Stimulated activated CD8-positive, alpha-beta memory T cell treated with anti-CD3 and anti-CD28 coated beads, Interleukin-2, amount 100 ng/mL, for 48 hours (primary cell): ENCODE measurements around the gene SMIM8.

ENCODE experiments used
- DNase-seq, 2 donors: peaks; one replicate each; pipeline ENCODE4 v3.0.0-alpha.2; 2020; ENCODE audit warnings: low read depth in 2 of 2

The SMIM8 gene

DNA sequence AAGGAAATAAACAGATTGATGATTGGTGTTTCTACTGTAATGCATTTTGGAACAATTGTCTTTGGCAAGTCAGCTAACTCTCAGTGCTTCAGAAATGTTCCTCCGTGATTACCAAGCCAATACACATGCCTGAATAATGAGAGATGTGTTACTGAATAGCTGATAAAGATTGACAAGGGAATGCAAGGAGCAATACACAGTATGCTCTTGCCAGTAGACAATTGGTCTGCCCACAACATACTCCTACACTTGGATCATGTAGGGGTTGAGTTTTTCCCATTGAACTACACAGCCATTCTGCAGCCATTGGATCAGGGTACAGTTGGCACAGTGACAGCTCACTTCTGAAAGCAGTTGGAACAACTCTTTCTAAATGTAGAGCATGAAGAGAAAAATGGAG lies 12.3 kb downstream of the SMIM8 start:
- DNase-seq, result no peak

GRCh38 chr6:87336367-87336766 lies 14.0 kb downstream of the SMIM8 start:
- DNase-seq, result no peak

- no peak for DNase-seq
These were observed 17.8 kb downstream of the SMIM8 start for GRCh38 chr6:87340230-87340629.

DNA sequence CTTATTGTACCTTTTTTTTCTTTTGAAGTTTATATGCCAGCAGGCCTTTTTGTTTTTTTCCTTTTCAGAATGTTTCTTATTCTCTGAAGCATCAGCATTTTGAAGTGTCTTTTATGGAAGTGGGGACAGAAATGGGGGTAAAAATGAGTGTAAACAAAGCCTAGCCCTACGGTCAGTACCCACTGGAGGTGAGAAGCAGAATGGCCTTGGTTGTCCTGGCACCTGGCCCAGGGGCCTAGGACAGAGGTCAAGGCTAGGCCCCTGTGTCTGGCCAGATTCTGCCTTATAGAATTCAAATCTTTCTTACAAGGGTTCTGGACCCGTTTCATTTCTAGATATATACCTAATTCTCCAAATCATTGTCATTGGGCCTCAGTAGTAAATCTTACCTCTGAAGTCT lies 18.8 kb downstream of the SMIM8 start:
- no peak for DNase-seq

DNA sequence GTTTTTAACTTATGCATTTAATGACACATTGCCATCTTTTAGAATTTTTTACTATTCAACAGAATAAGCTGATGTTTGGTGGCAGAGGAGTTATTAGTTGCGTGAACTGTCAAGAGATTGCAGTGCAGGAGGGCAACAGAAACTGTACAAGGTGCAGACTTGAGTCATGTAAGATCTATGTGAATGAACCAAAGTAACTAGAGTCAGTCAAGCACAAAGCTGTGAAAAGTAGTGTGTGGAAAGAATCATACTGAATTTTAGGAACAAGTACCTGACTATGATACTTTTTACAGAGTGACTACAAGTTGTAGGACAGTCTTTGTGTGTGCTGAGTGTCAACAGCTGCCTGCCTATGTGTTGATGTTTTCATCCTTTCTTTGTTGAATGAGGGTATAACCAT lies 19.5 kb downstream of the SMIM8 start:
- DNase-seq, result no peak

DNA sequence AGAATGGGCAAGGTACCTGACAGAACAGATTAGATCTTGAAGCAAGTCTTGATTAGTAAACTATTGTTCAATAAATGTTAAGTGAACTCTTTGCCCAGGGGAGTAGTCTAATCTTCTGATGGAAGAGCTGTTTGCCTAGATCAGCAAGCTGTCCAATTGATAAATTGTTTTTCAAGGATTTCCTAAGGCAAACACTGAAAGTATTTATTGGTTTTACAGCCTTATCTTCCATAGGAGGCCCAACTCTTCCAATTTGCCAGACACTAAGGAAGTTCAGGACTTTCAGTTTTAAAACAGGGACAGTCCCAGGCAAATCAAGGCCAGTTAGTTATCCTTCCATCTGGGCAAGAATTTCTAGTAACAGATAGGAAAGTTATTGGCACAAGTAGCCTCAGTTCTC lies 20.4 kb downstream of the SMIM8 start:
- DNase-seq, result no peak

GRCh38 chr6:87344731-87345130 lies 22.3 kb downstream of the SMIM8 start, which contains the start of gene C6orf163:
Gene C6orf163 (plus strand): TSS chr6:87344813. CDS start chr6:87345100, 287 bp downstream.
- no peak for DNase-seq

- DNase-seq, result no peak
These were observed 24.3 kb downstream of the SMIM8 start for GRCh38 chr6:87346700-87347099.

DNA sequence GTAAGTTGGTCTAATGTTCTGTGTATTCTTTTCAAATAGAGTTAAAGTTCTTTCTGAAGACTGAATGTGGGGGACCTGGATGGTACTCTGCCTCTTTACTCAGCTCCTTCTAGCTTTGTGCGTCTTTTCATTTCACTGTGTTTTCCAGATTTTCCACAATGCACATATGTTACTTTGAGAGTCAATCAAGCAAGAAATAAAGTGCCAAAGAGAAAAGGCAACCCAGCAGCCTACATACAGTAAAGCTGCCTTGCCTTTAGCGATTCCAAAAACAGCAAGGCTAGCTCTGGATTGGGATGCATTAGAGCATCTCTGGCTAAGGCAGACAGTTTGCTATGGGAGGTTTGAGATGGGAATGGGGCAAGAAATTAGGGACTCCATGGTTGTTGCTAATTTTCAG lies 27.5 kb downstream of the SMIM8 start:
- no peak for DNase-seq

GRCh38 chr6:87350516-87350915 lies 28.1 kb downstream of the SMIM8 start:
- DNase-seq, result no peak

DNA sequence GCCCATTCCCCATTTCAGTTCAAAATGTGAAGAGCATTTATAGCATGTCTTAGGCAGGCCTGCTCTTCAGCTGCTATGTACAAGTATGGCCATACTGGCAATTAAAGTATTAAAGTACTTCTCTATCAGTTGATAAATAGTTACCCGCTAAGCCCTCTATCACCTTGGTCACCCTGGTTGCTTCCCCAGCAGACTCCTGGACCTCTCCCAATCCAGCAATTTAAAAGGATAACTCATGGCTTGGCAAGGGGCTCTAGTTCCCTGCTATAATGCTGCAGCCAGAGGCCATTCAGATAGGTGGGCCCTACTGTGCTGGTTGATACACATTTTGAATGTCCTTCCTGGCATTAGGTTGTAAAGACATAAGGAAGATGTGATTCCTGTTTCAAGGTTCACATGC lies 29.2 kb downstream of the SMIM8 start:
- DNase-seq, result no peak

- DNase-seq, result no peak
These were observed 33.8 kb downstream of the SMIM8 start for GRCh38 chr6:87356181-87356580.

DNA sequence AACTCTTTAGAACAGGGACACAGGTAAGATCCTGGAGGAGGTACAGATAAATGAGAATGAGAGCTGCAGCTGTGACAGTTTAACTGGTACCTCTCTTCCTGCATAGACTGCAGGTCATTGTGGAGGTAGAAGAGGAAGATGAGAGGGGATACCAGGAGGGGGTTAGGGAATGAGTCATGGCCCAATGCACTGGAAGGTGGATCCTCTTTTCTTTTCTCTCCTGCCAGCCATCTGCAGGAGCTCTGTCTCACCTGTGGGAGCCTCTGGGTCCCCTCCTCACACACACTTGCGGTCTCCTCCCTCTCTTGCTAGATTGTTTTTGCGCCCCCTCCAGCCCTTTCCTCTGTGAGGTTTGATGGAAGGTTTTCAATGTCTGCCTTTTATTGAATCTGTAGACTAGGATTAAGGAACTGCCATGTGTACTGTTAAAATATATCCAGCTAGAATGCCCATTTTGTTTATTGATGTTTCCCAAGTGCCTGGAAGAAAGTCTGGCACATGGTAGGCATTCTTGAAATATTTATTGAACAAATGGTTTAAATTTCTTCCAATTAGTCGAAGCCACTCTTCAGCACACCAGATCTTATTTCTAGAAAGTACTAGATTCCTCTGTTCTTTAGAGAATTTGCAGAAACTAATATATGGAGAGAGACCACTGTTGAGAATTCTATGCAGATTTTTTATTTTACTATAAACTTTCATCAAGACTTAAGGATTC lies 35.2 kb downstream of the SMIM8 start:
- DNase-seq, result no peak

DNA sequence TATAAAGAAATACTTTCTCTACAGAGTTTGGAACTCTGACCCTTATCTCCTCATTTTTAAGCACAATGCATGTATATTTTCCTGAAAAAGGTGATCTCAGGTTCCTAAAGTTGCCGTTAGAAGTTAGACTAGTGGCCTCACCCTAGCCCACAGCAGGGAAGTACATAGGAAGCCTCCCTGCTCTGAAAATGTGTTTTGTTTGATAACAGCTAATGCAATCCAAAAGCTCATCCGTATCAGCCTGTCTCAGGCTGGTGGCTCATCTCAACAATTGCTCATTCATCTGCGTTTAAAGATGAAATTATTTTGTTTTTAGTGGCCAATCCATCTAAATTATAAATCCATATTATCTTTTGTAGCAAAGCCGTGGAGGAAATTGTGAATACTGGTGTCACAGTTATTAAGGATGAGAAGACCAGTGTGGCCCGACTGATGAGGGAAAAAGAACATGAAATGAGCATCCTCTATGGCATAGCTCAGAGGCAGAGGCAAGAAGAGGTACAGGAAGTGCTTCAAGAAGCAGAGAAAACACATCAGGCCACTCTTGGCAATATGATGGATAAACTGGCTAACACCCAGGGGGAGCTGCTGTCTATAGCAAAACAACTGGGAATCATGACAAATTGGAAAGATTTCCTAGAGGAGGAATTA lies 42.3 kb downstream of the SMIM8 start:
- DNase-seq, result no peak

GRCh38 chr6:87366072-87366827 lies 43.9 kb downstream of the SMIM8 start:
- no peak for DNase-seq

DNA sequence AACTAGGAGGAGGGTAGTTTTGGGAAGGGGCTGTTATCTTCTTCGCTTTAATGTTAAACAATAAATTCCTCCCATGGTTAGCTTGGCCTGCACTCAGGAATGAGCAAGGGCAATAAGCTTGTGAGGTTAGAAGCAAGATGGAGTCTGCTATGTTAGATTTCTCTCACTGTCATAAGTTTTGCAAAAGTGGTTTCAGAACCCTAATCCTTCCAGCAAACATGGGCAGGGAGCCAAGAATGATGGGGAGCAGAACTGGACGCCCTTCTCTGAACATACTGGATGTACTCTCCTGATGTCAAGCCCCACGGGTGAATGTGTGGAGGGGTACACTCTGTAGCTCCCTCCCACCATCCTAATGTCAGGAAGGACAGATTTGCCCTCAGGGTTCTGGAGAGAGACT lies 44.5 kb downstream of the SMIM8 start:
- no peak for DNase-seq

GRCh38 chr6:87373377-87373776 lies 51.0 kb downstream of the SMIM8 start:
- DNase-seq, result no peak

- no peak for DNase-seq
These were observed 52.9 kb downstream of the SMIM8 start for GRCh38 chr6:87375315-87375714.

DNA sequence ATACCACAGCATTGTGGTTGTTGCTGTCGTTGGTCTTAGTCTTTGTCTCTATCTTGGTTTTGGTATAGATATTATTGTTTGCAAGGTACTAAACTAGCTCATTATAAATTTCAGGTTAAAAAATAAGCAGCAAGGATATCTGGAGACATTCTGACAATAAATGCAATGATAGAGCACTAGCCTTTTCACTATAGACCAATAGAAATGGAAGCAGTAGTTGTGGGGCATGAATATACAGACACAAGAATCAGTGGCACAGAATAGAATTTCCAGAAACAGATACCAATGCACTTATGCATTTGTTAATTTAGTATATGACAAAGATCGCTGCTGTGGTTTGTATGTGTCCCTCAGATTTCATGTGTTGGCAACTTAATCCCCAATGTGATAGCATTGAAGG lies 54.3 kb downstream of the SMIM8 start:
- no peak for DNase-seq

DNA sequence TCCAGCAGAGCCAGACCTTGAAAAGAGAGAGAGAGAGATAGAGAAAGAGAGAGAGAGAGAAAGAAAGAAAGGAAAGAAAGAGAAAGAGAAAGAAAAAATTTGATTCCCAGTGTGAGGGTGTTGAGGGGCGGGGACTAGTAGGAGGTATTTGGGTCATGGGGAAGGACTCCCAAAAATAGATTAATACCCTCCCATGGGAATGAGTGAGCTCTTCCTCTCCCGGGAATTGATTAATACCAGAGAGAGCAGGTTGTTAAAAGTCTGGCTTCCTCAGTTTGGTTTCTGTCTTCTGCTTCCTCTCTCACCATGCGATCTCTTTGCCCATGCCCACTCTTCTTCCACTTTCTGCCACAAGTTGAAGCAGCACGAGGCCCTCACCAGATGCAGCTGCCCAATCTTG lies 56.6 kb downstream of the SMIM8 start:
- no peak for DNase-seq

GRCh38 chr6:87382861-87383260 lies 60.5 kb downstream of the SMIM8 start:
- DNase-seq, result no peak

GRCh38 chr6:87384038-87384437 lies 61.6 kb downstream of the SMIM8 start:
- DNase-seq, result no peak

DNA sequence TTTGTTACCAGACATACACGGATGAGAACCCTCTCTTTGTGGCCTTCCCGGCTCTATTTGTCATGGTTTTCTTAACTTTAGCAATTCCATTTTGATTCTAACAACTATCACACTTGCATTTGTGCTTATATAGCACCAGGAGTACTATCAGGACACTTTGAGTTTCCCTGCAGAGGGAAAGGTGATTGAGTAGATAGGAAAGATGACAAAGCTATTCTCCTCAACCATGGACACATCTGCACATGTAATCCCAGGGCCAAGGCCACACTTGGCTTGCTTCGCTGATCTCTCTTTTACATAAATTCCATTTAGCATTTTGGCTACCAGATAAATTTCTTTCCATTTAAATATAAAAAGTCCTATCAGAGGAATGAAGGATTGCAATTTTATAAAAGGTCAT lies 62.1 kb downstream of the SMIM8 start:
- no peak for DNase-seq
